IMR-90 (cell line): ENCODE data around the gene ACKR1. TPM values are rescaled to one million over a fixed set of nuclear protein-coding genes. Genes with fewer than 3 reads are reported as not detected.

Source experiments
- ATAC-seq: fragments of 200-7000 bp; cut with Tn5 transposase; 2 replicates; pipeline ENCODE4 v1.9.1; 2020; ENCODE audit warnings: low read depth, mild to moderate bottlenecking, moderate library complexity
- BruUV-seq: library from RNA; stranded (reverse); fragments of 400-500 nt; replicated peaks from 2 replicates; lab custom pipeline; 2021; lab: Mats Ljungman, UMichigan
- CTCF ChIA-PET: fragments of 300-600 bp; formaldehyde crosslinking; extraction: SDS; loops from one replicate; lab custom pipeline; 2021; ENCODE audit warnings: antibody characterized with exemption; lab: Yijun Ruan, JAX
- POLR2A ChIA-PET: fragments of 300-600 bp; sonication (Branson Sonifier 250); formaldehyde crosslinking; loops from one replicate; lab custom pipeline; 2022; ENCODE audit warnings: antibody characterized with exemption; ENCODE audit not compliant: unreplicated experiment; lab: Charles Lee
- DNase-seq: peaks from one replicate; pipeline ENCODE4 v3.0.0; 2013
- H2AFZ ChIP-seq: replicated peaks from 2 replicates; pipeline ENCODE3; 2013; ENCODE audit warnings: low read length, mild to moderate bottlenecking; ENCODE audit not compliant: poor library complexity
- H2AK5ac ChIP-seq: 2 replicates; pipeline ENCODE4 v1.6.1; 2013; ENCODE audit warnings: low read depth, low read length, inconsistent platforms
- H2AK9ac ChIP-seq: replicated peaks from 2 replicates; pipeline ENCODE3; 2013; ENCODE audit warnings: mild to moderate bottlenecking, low read depth, low read length, moderate library complexity; ENCODE audit not compliant: poor library complexity
- H2BK120ac ChIP-seq: 2 replicates; pipeline ENCODE4 v1.6.1; 2013; ENCODE audit warnings: low read depth, low read length, inconsistent platforms
- H2BK15ac ChIP-seq: 3 replicates; pipeline ENCODE4 v1.6.1; 2013; ENCODE audit warnings: low read depth, low read length, inconsistent platforms
- H2BK20ac ChIP-seq: 2 replicates; pipeline ENCODE4 v1.6.1; 2013; ENCODE audit warnings: low read depth, mild to moderate bottlenecking, inconsistent platforms, low read length, moderate library complexity
- H2BK5ac ChIP-seq: 2 replicates; pipeline ENCODE4 v1.6.1; 2013; ENCODE audit warnings: mild to moderate bottlenecking, low read depth, low read length, inconsistent platforms; ENCODE audit not compliant: poor library complexity, severe bottlenecking
- H3K14ac ChIP-seq: replicated peaks from 2 replicates; pipeline ENCODE4 v1.6.1; 2013; ENCODE audit warnings: low read depth, low read length, inconsistent platforms
- H3K18ac ChIP-seq: 2 replicates; pipeline ENCODE4 v1.6.1; 2013; ENCODE audit warnings: low read depth, low read length, control low read depth
- H3K23ac ChIP-seq: 2 replicates; pipeline ENCODE4 v1.6.1; 2013; ENCODE audit warnings: low read depth, low read length, inconsistent platforms
- H3K27ac ChIP-seq: 2 replicates; pipeline ENCODE4 v1.5.1; 2013; ENCODE audit warnings: mild to moderate bottlenecking, control low read depth, low read length; ENCODE audit not compliant: insufficient read depth
- H3K27me3 ChIP-seq: 2 replicates; pipeline ENCODE4 v1.6.1; 2013; ENCODE audit warnings: low read length; ENCODE audit not compliant: control insufficient read depth, insufficient read depth
- H3K36me3 ChIP-seq: 2 replicates; pipeline ENCODE4 v1.6.1; 2013; ENCODE audit warnings: low read length, mixed read lengths; ENCODE audit not compliant: control insufficient read depth, insufficient read depth
- H3K4ac ChIP-seq: 2 replicates; pipeline ENCODE4 v1.6.1; 2013; ENCODE audit warnings: low read depth, low read length, inconsistent platforms
- H3K4me1 ChIP-seq: 2 replicates; pipeline ENCODE4 v1.6.1; 2013; ENCODE audit warnings: low read length, mixed read lengths; ENCODE audit not compliant: control insufficient read depth, insufficient read depth
- H3K4me2 ChIP-seq: 2 replicates; pipeline ENCODE4 v1.6.1; 2013; ENCODE audit warnings: low read depth, mild to moderate bottlenecking, control low read depth, low read length, moderate library complexity
- H3K4me3 ChIP-seq: 2 replicates; pipeline ENCODE4 v1.5.1; 2013; ENCODE audit warnings: low read depth, mild to moderate bottlenecking, control low read depth, low read length, moderate library complexity; ENCODE audit not compliant: insufficient read depth
- H3K56ac ChIP-seq: 2 replicates; pipeline ENCODE4 v1.6.1; 2013; ENCODE audit warnings: low read length, inconsistent platforms; ENCODE audit not compliant: insufficient read depth; ENCODE audit errors: extremely low read depth
- H3K79me1 ChIP-seq, 2 experiments: 2 replicates each; pipeline ENCODE4 v1.6.1; 2013; ENCODE audit warnings: low read length in 2 of 2, inconsistent platforms in 1 of 2, low read depth in 1 of 2
- H3K9ac ChIP-seq: 2 replicates; pipeline ENCODE4 v1.6.1; 2013; ENCODE audit warnings: low read depth, low read length, control low read depth
- H3K9me1 ChIP-seq: 2 replicates; pipeline ENCODE4 v1.6.1; 2013; ENCODE audit warnings: low read length, inconsistent platforms; ENCODE audit not compliant: insufficient read depth
- H3K9me3 ChIP-seq: 2 replicates; pipeline ENCODE4 v1.6.1; 2013; ENCODE audit warnings: low read length; ENCODE audit not compliant: control insufficient read depth, insufficient read depth
- H4K20me1 ChIP-seq: 2 replicates; pipeline ENCODE4 v1.6.1; 2013; ENCODE audit warnings: low read length, inconsistent platforms; ENCODE audit not compliant: insufficient read depth
- H4K5ac ChIP-seq: 2 replicates; pipeline ENCODE4 v1.6.1; 2013; ENCODE audit warnings: mild to moderate bottlenecking, low read depth, low read length, control low read depth
- H4K8ac ChIP-seq, 2 experiments: 2 replicates each; pipeline ENCODE4 v1.6.1; 2013; ENCODE audit warnings: low read depth in 2 of 2, low read length in 2 of 2, control low read depth in 1 of 2, inconsistent platforms in 1 of 2
- H4K91ac ChIP-seq: 2 replicates; pipeline ENCODE4 v1.6.1; 2013; ENCODE audit warnings: low read depth, low read length, inconsistent platforms; ENCODE audit not compliant: insufficient read depth
- FOS ChIP-seq: fragments of 150-350 bp; IDR thresholded peaks from 2 replicates; pipeline ENCODE4 v1.6.1; 2016; ENCODE audit warnings: low read depth, low read length
- NFE2L2 ChIP-seq: fragments of 150-350 bp; IDR thresholded peaks from 2 replicates; pipeline ENCODE4 v1.6.1; 2016; ENCODE audit warnings: low read depth, mild to moderate bottlenecking, low read length
- WGBS, 2 experiments: methylation state at CpG; one replicate each; pipeline versions ENCODE4 v1.1.5 to v1.1.7; 2013; ENCODE audit warnings: missing lambda C conversion rate in 2 of 2; ENCODE audit not compliant: insufficient read length in 1 of 2; ENCODE audit errors: extremely low coverage in 2 of 2; 5-methylcytosine and 5-hydroxymethylcytosine counted together
- dilution Hi-C: fragments of 300-500 bp; cut with HindIII; formaldehyde crosslinking; loops from one replicate; pipeline ENCODE4 v1.14.3; 2018; ENCODE audit warnings: low sequenced_read_pairs; ENCODE audit not compliant: unreplicated experiment
- in situ Hi-C: fragments of 300-500 bp; cut with MboI; formaldehyde crosslinking; loops from 3 replicates; pipeline ENCODE4 v1.14.3; 2019; ENCODE audit warnings: low sequenced_read_pairs, inconsistent platforms, mixed read lengths
- intact Hi-C: fragments of 100-400 bp; cut with micrococcal nuclease; formaldehyde crosslinking; loops from 2 replicates; pipeline ENCODE4 v1.10.0; 2022
- polyA plus RNA-seq, 3 experiments: library from polyadenylated mRNA; depleted of rRNA; stranded (reverse); fragments of >200 nt; gene quantifications; 2 replicates each; pipeline ENCODE4 v1.2.3, GENCODE V29; 2012; ENCODE audit warnings: low replicate concordance in 1 of 3
- total RNA-seq: library from RNA; depleted of rRNA; stranded (reverse); fragments of >200 nt; gene quantifications from 2 replicates; pipeline ENCODE4 v1.2.3, GENCODE V29; 2012
- TF ChIP-seq, protein P1 (sequence below): fragments of 150-350 bp; IDR thresholded peaks from 2 replicates; pipeline ENCODE4 v1.6.1; 2016; ENCODE audit warnings: low read depth, mild to moderate bottlenecking, low read length, moderate library complexity, borderline replicate concordance

Gene ACKR1
- total and polyA plus RNA-seq, 2 of the 4 experiments (the other 2 are of a cell fraction) = not detected

DNA sequence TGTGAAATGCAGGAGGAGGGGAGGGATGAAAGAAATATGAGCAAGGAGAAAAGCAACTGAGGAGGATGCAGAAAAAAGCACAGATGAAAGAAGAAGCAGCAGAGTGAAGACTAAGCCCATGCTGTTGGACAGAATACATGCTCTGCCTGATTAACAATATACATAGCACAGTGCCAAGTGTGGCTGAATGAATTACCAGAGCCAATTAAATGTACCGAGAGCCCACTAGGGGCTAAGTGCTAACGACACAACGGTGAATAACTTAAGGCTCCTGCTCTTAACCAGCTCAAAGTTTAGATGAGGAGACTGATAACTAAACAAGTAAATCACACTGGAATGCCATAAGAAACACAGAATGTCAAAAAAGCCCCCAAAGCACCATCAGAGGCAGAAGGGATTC, 17.6 kb upstream of the ACKR1 start:
- CTCF ChIA-PET = no interaction called here
- Histone ChIP-seq H4K5ac (no peak overlapping the region), H3K4ac (no peak overlapping the region), H2BK15ac (no peak overlapping the region), H2BK5ac (no peak overlapping the region), H2BK20ac (no peak overlapping the region), H3K9me3 (no peaks in the 10 kb centered on the region), H2AK9ac (no peak overlapping the region), H2BK120ac (no peak overlapping the region), H3K9ac (no peak overlapping the region), H3K9me1 (no peaks in the 10 kb centered on the region), H2AK5ac (no peak overlapping the region), H3K79me1 (no peaks in the 10 kb centered on the region), H3K4me3 (no peak overlapping the region), H3K36me3 (no peaks in the 10 kb centered on the region), H3K23ac (no peak overlapping the region), H3K56ac (no peak overlapping the region), H3K4me1 (no peaks in the 10 kb centered on the region), H4K91ac (no peak overlapping the region), H3K4me2 (no peak overlapping the region), H2AFZ (no peak overlapping the region), H3K27ac (no peak overlapping the region), H3K14ac (no peak overlapping the region), H4K8ac (no peak overlapping the region), H3K27me3 (peaks cover 7% of the 10 kb centered on the region), H3K18ac (no peak overlapping the region), H4K20me1 (no peaks in the 10 kb centered on the region)
- TF ChIP-seq FOS = no peak
- TF ChIP-seq, protein P1, sequence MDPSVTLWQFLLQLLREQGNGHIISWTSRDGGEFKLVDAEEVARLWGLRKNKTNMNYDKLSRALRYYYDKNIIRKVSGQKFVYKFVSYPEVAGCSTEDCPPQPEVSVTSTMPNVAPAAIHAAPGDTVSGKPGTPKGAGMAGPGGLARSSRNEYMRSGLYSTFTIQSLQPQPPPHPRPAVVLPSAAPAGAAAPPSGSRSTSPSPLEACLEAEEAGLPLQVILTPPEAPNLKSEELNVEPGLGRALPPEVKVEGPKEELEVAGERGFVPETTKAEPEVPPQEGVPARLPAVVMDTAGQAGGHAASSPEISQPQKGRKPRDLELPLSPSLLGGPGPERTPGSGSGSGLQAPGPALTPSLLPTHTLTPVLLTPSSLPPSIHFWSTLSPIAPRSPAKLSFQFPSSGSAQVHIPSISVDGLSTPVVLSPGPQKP = no peak
- TF ChIP-seq NFE2L2 = no peak
- dilution Hi-C loops (no loop called here), in situ Hi-C loops (no loop called here), intact Hi-C loops (no loop called here)
- DNase-seq = no peak
- ATAC-seq = no peak
- POLR2A ChIA-PET = no interaction called here
- BruUV-seq = no TSS peak
- no CpG with 5 or more reads among the region's 3 CpGs for WGBS, 2 experiments
